ENCODE data around the gene RNF38.

Gene RNF38

GRCh38 chr9:36402536-36402935, 2.5 kb upstream of the RNF38 start:
- Histone ChIP-seq H3K4me3 (ENCODE audit: low read depth, low read length) (no peak overlapping the region), H3K27ac (ENCODE audit: extremely low read depth, low read depth, low read length) (no peak overlapping the region), H3K9me3 (ENCODE audit: control insufficient read depth, insufficient read depth, low read depth, low read length) (no peaks in the 10 kb centered on the region), H3K4me1 (ENCODE audit: control insufficient read depth, insufficient read depth, low read length) (peaks cover 5% of the 10 kb centered on the region; the same call in 1 of the 2 replicates), H3K36me3 (ENCODE audit: control insufficient read depth in 2 of 2, insufficient read depth in 1 of 2, low read length in 2 of 2) (no peaks in the 10 kb centered on the region)
- POLR2A ChIA-PET, result interaction anchor here (0.6 to 1.5 kb wide), 2 partner anchors 10 to 84 kb away, joined by 3 read pairs; no protein-coding TSS in a partner anchor
- TF ChIP-seq ZNF624 (tag by site-specific recombination; IDR thresholded peaks at IDR 0.05), result no peak
- TF ChIP-seq ZNF174 (tag by site-specific recombination; IDR thresholded peaks at IDR 0.05), result no peak
- CTCF ChIA-PET, result interaction anchor here (0.6 to 9.7 kb wide), 15 partner anchors 13 to 950 kb away, joined by 3 to 275 read pairs (median 4); no protein-coding TSS in a partner anchor

GRCh38 chr9:36401897-36402480, 1.9 kb upstream of the RNF38 start:
- no peaks in the 10 kb centered on the region for H3K36me3 ChIP-seq (ENCODE audit: control insufficient read depth in 2 of 2, insufficient read depth in 1 of 2, low read length in 2 of 2)
- no peak overlapping the region for H3K4me3 ChIP-seq (ENCODE audit: low read depth, low read length)
- H3K27ac ChIP-seq (ENCODE audit: extremely low read depth, low read depth, low read length), result no peak overlapping the region
- H3K9me3 ChIP-seq (ENCODE audit: control insufficient read depth, insufficient read depth, low read depth, low read length), result no peaks in the 10 kb centered on the region
- CTCF ChIA-PET, result interaction anchor here (0.6 to 9.7 kb wide), 12 partner anchors 13 to 951 kb away, joined by 3 to 275 read pairs (median 4); no protein-coding TSS in a partner anchor
- POLR2A ChIA-PET, result interaction anchor here (0.5 to 1.5 kb wide), 3 partner anchors 10 to 228 kb away, joined by 3 to 6 read pairs (median 3); no protein-coding TSS in a partner anchor
- H3K4me1 ChIP-seq (ENCODE audit: control insufficient read depth, insufficient read depth, low read length), result peaks cover 5% of the 10 kb centered on the region; the same call in 1 of the 2 replicates
- TF ChIP-seq, protein P1, sequence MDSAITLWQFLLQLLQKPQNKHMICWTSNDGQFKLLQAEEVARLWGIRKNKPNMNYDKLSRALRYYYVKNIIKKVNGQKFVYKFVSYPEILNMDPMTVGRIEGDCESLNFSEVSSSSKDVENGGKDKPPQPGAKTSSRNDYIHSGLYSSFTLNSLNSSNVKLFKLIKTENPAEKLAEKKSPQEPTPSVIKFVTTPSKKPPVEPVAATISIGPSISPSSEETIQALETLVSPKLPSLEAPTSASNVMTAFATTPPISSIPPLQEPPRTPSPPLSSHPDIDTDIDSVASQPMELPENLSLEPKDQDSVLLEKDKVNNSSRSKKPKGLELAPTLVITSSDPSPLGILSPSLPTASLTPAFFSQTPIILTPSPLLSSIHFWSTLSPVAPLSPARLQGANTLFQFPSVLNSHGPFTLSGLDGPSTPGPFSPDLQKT (IDR thresholded peaks at IDR 0.05; ENCODE audit: borderline replicate concordance, low read depth, low read length), result no peak
- no peak for TF ChIP-seq GLIS2 (tag by site-specific recombination; IDR thresholded peaks at IDR 0.05)

DNA sequence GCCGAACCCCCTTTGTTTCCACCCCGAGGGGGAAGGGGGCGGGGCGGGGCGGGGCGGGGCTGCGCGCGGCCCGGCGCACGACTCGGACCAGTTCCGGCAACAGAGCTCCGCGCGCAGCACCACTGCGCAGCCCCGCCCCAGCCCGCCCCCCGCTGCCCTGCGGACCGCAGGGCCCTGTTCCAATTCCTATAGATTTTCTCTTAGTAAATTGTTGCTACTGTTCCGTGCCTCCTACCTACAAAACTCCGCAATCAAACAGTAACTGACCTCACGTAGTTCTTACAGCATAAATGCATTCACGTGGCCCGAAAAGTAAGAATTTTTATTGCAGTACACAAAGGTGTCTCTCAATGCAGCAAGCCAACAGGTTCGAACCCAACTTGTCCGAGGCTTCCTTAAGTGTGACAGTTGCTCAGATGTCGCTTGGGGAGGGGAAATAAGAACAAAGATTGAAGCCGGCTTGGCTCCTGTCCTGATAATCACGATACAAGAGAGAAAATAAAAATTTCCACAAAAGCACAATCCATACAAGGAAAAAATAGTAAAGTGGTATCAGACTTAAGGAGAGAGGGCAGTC, 1.2 kb upstream of the RNF38 start:
- Histone ChIP-seq H3K4me1 (ENCODE audit: control insufficient read depth, insufficient read depth, low read length) (peaks cover 5% of the 10 kb centered on the region), H3K36me3 (ENCODE audit: control insufficient read depth in 2 of 2, insufficient read depth in 1 of 2, low read length in 2 of 2) (peaks cover 0 to 2% of the 10 kb centered on the region in 2 experiments; a peak in 1 of 3 replicates), H3K9me3 (ENCODE audit: control insufficient read depth, insufficient read depth, low read depth, low read length) (no peaks in the 10 kb centered on the region), H3K4me3 (ENCODE audit: low read depth, low read length) (peak overlapping the region; percentile 97), H3K27ac (ENCODE audit: extremely low read depth, low read depth, low read length) (peak overlapping the region; percentile 59)
- CTCF ChIA-PET, result interaction anchor here (1.5 to 9.7 kb wide), 2 partner anchors 16 to 48 kb away, joined by 3 to 275 read pairs; no protein-coding TSS in a partner anchor
- POLR2A ChIA-PET, result interaction anchor here (1.2 to 2.3 kb wide), 5 partner anchors 37 to 211 kb away, joined by 3 to 11 read pairs (median 7); partner anchors contain the start of genes CLTA and GNE
- TF ChIP-seq ZNF148 (tag by site-specific recombination; IDR thresholded peaks at IDR 0.05; ENCODE audit: borderline replicate concordance), result no peak
- TF ChIP-seq OSR2 (tag by site-specific recombination; IDR thresholded peaks at IDR 0.05), result peak; percentile 81; the same call in 1 of the 2 replicates
- TF ChIP-seq ZBTB49 (tag by site-specific recombination; IDR thresholded peaks at IDR 0.05; ENCODE audit: low read depth), result no peak
- peak; percentile 55 for TF ChIP-seq SP7 (tag by site-specific recombination; IDR thresholded peaks at IDR 0.05)
- TF ChIP-seq GLIS1 (tag by site-specific recombination; IDR thresholded peaks at IDR 0.05), result peak; percentile 40; the same call in 1 of the 2 replicates
- TF ChIP-seq HOXC10 (CRISPR knock-in tag; IDR thresholded peaks at IDR 0.05), result no peak
- 0 out of 2 replicates have a peak, but pooled peaks have one; percentile 7 for TF ChIP-seq FEZF1 (tag by site-specific recombination; IDR thresholded peaks at IDR 0.05)
- peak; percentile 48 for TF ChIP-seq SCRT1 (tag by site-specific recombination; IDR thresholded peaks at IDR 0.05; ENCODE audit: borderline replicate concordance)
- no peak for TF ChIP-seq KLF7 (tag by site-specific recombination; IDR thresholded peaks at IDR 0.05; ENCODE audit: borderline replicate concordance)
- no peak for TF ChIP-seq ZSCAN4 (tag by site-specific recombination; IDR thresholded peaks at IDR 0.05)
- 0 out of 2 replicates have a peak, but pooled peaks have one; percentile 4 for TF ChIP-seq SP3 (tag by site-specific recombination; IDR thresholded peaks at IDR 0.05)
- TF ChIP-seq ZNF670 (tag by site-specific recombination; IDR thresholded peaks at IDR 0.05; ENCODE audit: low read depth), result no peak
- peak; percentile 33 for TF ChIP-seq ZNF335 (tag by site-specific recombination; conservative IDR thresholded peaks at IDR 0.05)
- TF ChIP-seq ZNF580 (tag by site-specific recombination; IDR thresholded peaks at IDR 0.05), result no peak
- TF ChIP-seq ZNF311 (tag by site-specific recombination; IDR thresholded peaks at IDR 0.05; ENCODE audit: borderline replicate concordance), result no peak
- no peak for TF ChIP-seq ZNF747 (tag by site-specific recombination; IDR thresholded peaks at IDR 0.05)
- no peak for TF ChIP-seq ZNF350 (tag by site-specific recombination; IDR thresholded peaks at IDR 0.05)
- peak; percentile 43; the same call in 1 of the 2 replicates for TF ChIP-seq ZNF629 (tag by site-specific recombination; IDR thresholded peaks at IDR 0.05)

Measured in HEK293 (cell line).